B cell (primary cell): ENCODE measurements around the gene PFDN1. TPM values are rescaled to one million over a fixed set of nuclear protein-coding genes. Genes with fewer than 3 reads are reported as not detected.
A peak's percentile ranks its signal among the peaks of the same experiment; 100 is the strongest.

Experiments
- ATAC-seq: fragments of 200-7000 bp; cut with Tn5 transposase; one replicate; pipeline ENCODE4 v1.10.0; 2021; ENCODE audit warnings: low read depth, mild to moderate bottlenecking, moderate number of reproducible peaks, moderate library complexity
- CTCF ChIA-PET: fragments of 350-600 bp; sonication (Branson Sonifier 250); formaldehyde crosslinking; loops from one replicate; lab custom pipeline; 2021; ENCODE audit warnings: antibody characterized with exemption, inconsistent platforms; lab: Charles Lee
- POLR2A ChIA-PET: fragments of 350-600 bp; sonication (Branson Sonifier 250); formaldehyde crosslinking; loops from one replicate; lab custom pipeline; 2021; ENCODE audit warnings: antibody characterized with exemption; lab: Charles Lee
- DNase-seq: peaks from one replicate; pipeline ENCODE4 v3.0.0; 2013
- H2AFZ ChIP-seq: 2 replicates; pipeline ENCODE4 v1.6.1; 2012; ENCODE audit warnings: mild to moderate bottlenecking, low read depth, low read length; ENCODE audit not compliant: insufficient read depth, poor library complexity, severe bottlenecking
- H3K27ac ChIP-seq, 2 donors: 1 replicate in 1 of 2; 2 replicates in 1 of 2; pipeline ENCODE4 v1.5.1; 2012 to 2013; ENCODE audit warnings: low read length in 2 of 2, mild to moderate bottlenecking in 2 of 2, moderate library complexity in 1 of 2
- H3K27me3 ChIP-seq, 4 experiments: fragments of 200-600 bp in 1 of 4; sonication (generic) in 1 of 4; replicated peaks in 1 of 4; 1 replicate in 2 of 4; 2 replicates in 2 of 4; pipeline versions ENCODE4 v1.6.1 to v1.7.0; 2013 to 2016; ENCODE audit warnings: low read length in 3 of 4, mild to moderate bottlenecking in 2 of 4, mixed read lengths in 1 of 4, moderate library complexity in 1 of 4; ENCODE audit not compliant: insufficient read depth in 4 of 4, control insufficient read depth in 3 of 4; ENCODE audit errors: control extremely low read depth in 1 of 4
- H3K36me3 ChIP-seq, 2 experiments: replicated peaks in 1 of 2; 1 replicate in 1 of 2; 2 replicates in 1 of 2; pipeline versions ENCODE4 v1.6.1 to v1.7.1; 2013; ENCODE audit warnings: low read length in 1 of 2; ENCODE audit not compliant: insufficient read depth in 2 of 2, control insufficient read depth in 1 of 2; ENCODE audit errors: control extremely low read depth in 1 of 2, extremely low read depth in 1 of 2
- H3K4me1 ChIP-seq, 2 donors: fragments of 200-600 bp in 1 of 2; sonication (generic) in 1 of 2; 1 replicate in 1 of 2; 2 replicates in 1 of 2; pipeline versions ENCODE4 v1.5.1 to v1.6.1; 2013 to 2017; ENCODE audit warnings: low read length in 2 of 2; ENCODE audit not compliant: control insufficient read depth in 2 of 2, insufficient read depth in 2 of 2
- H3K4me2 ChIP-seq: replicated peaks from 2 replicates; pipeline ENCODE3; 2012; ENCODE audit warnings: mild to moderate bottlenecking, low read depth, low read length; ENCODE audit not compliant: poor library complexity, severe bottlenecking
- H3K4me3 ChIP-seq, 5 experiments: fragments of 200-600 bp in 1 of 5; sonication (generic) in 1 of 5; 1 replicate in 3 of 5; 2 replicates in 2 of 5; pipeline versions ENCODE4 v1.5.1 to v1.7.0; 2011 to 2016; ENCODE audit warnings: low read length in 4 of 5, mild to moderate bottlenecking in 4 of 5, low read depth in 2 of 5, control low read depth in 1 of 5, moderate library complexity in 1 of 5; ENCODE audit not compliant: insufficient read depth in 1 of 5; ENCODE audit errors: control extremely low read depth in 1 of 5, extremely low read depth in 1 of 5
- H3K79me2 ChIP-seq: fragments of 200-600 bp; sonication (generic); one replicate; pipeline ENCODE4 v1.6.0; 2016; ENCODE audit warnings: low read length; ENCODE audit not compliant: control insufficient read depth, insufficient read depth
- H3K9ac ChIP-seq: fragments of 200-600 bp; sonication (generic); 2 replicates; pipeline ENCODE4 v1.6.1; 2017; ENCODE audit warnings: mild to moderate bottlenecking, low read length, moderate library complexity
- H3K9me3 ChIP-seq, 3 donors: one replicate each; pipeline versions ENCODE4 v1.6.1 to v1.7.1; 2013; ENCODE audit warnings: low read length in 2 of 3; ENCODE audit not compliant: control insufficient read depth in 2 of 3, insufficient read depth in 1 of 3; ENCODE audit errors: control extremely low read depth in 1 of 3
- H4K20me1 ChIP-seq: 2 replicates; pipeline ENCODE4 v1.6.0; 2012; ENCODE audit warnings: mild to moderate bottlenecking, low read length; ENCODE audit not compliant: insufficient read depth, control insufficient read depth, poor library complexity, severe bottlenecking
- H3K27ac Mint-ChIP-seq: one replicate; pipeline ENCODE4 v1.8.0; 2021; ENCODE audit warnings: mixed read lengths
- H3K27me3 Mint-ChIP-seq: one replicate; pipeline ENCODE4 v1.8.0; 2021; ENCODE audit warnings: mixed read lengths
- H3K4me1 Mint-ChIP-seq: one replicate; pipeline ENCODE4 v1.8.0; 2021; ENCODE audit warnings: mixed read lengths
- H3K4me3 Mint-ChIP-seq: one replicate; pipeline ENCODE4 v1.8.0; 2021; ENCODE audit warnings: mixed read lengths
- H3K9me3 Mint-ChIP-seq: one replicate; pipeline ENCODE4 v1.8.0; 2022; ENCODE audit warnings: mixed read lengths; ENCODE audit not compliant: insufficient read depth
- CTCF ChIP-seq: fragments of 200-600 bp; IDR thresholded peaks from one replicate; pipeline ENCODE4 v1.8.0; 2022; ENCODE audit warnings: antibody characterized with exemption, mild to moderate bottlenecking
- EZH2 ChIP-seq: IDR thresholded peaks from 2 replicates; pipeline ENCODE4 v1.6.1; 2012; ENCODE audit warnings: borderline replicate concordance, low read depth, mild to moderate bottlenecking, moderate library complexity, low read length; ENCODE audit not compliant: insufficient read depth, poor library complexity, severe bottlenecking
- WGBS: methylation state at CpG from one replicate; pipeline ENCODE4 v1.1.5; 2013; ENCODE audit warnings: missing lambda C conversion rate; ENCODE audit not compliant: insufficient coverage; 5-methylcytosine and 5-hydroxymethylcytosine counted together
- intact Hi-C: fragments of 100-400 bp; cut with micrococcal nuclease; formaldehyde crosslinking; loops from one replicate; pipeline ENCODE4 v1.10.0; 2022
- polyA plus RNA-seq: library from polyadenylated mRNA; depleted of rRNA; stranded (reverse); fragments of >200 nt; gene quantifications from 2 replicates; pipeline ENCODE4 v1.2.3, GENCODE V29; 2012
- total RNA-seq, 2 donors: library from RNA; stranded (reverse); fragments of 120-200 nt in 1 of 2; gene quantifications; 1 replicate in 1 of 2; 2 replicates in 1 of 2; pipeline versions ENCODE4 v1.2.3 to v1.2.4, GENCODE V29; 2013 to 2022

The PFDN1 gene
- total and polyA plus RNA-seq, 2 donors (not counting 1 experiment from before 2014, with no cell fraction given), result 30.3 to 31.2 TPM

- TF ChIP-seq CTCF, result no peak
- no peak for TF ChIP-seq EZH2
- H3K79me2 ChIP-seq, result no peaks in the 10 kb centered on the region
- no peaks in the 10 kb centered on the region for H3K27me3 Mint-ChIP-seq
- POLR2A ChIA-PET, result no interaction called here
- H3K36me3 ChIP-seq, result no peaks in the 10 kb centered on the region
- CTCF ChIA-PET, result interaction anchor here (1.4 to 18.0 kb wide), 3 partner anchors 9 to 97 kb away, joined by 4 to 594 read pairs (median 9); no protein-coding TSS in a partner anchor
- H3K27ac Mint-ChIP-seq, result no peak overlapping the region
- no peaks in the 10 kb centered on the region for H3K9me3 Mint-ChIP-seq
- H3K4me1 ChIP-seq, result peaks cover 37 to 52% of the 10 kb centered on the region in 2 donors
- no peak overlapping the region for H3K27ac ChIP-seq
- H3K4me3 Mint-ChIP-seq, result peak overlapping the region; percentile 20
- intact Hi-C loops, result no loop called here
- peaks cover 0 to 3% (median 0%) of the 10 kb centered on the region in 3 donors for H3K9me3 ChIP-seq
- peaks cover 44% of the 10 kb centered on the region for H3K4me1 Mint-ChIP-seq
- ATAC-seq (no peak), DNase-seq (no peak)
- peak overlapping the region; percentile 52 for H2AFZ ChIP-seq
- H3K9ac ChIP-seq, result peak overlapping the region; percentile 8
- no peaks in the 10 kb centered on the region for H4K20me1 ChIP-seq
- no peak overlapping the region for H3K4me3 ChIP-seq
- no CpG with 5 or more reads among the region's 1 CpG for WGBS
- peaks cover 0 to 11% (median 0%) of the 10 kb centered on the region in 4 experiments for H3K27me3 ChIP-seq
- H3K4me2 ChIP-seq, result peak overlapping the region; percentile 52
These were observed 40.0 kb upstream of the PFDN1 start for GRCh38 chr5:140342896-140343295.

DNA sequence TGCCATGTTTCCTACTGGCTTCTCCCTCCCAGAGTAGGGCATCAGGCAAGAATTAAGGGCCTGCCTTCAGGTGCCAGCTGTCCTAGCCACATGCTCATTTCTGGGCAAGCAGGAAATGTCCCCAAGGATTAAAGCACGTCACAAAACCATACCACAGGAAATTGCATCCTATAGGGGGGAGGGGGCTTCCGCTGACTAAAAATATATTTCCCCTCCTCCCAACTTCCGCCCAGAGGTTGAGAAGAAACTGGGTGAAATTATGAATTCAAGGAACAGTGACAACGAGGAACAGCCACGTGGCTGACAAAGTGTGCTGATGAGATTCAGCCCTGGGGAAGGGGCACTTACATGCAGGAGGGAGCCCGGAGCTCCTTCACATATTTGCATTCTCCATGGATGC lies 39.4 kb upstream of the PFDN1 start:
- Mint-ChIP-seq H3K9me3 (no peaks in the 10 kb centered on the region), H3K4me3 (peak overlapping the region; percentile 20), H3K27ac (no peak overlapping the region), H3K4me1 (peaks cover 40% of the 10 kb centered on the region), H3K27me3 (no peaks in the 10 kb centered on the region)
- Histone ChIP-seq H3K36me3 (no peaks in the 10 kb centered on the region), H3K27ac (no peak overlapping the region), H3K79me2 (no peaks in the 10 kb centered on the region), H3K4me1 (peaks cover 31 to 46% of the 10 kb centered on the region in 2 donors), H3K9ac (peak overlapping the region; percentile 8), H3K27me3 (peaks cover 0 to 8% (median 0%) of the 10 kb centered on the region in 4 experiments), H3K4me2 (peak overlapping the region; percentile 52), H4K20me1 (no peaks in the 10 kb centered on the region), H3K4me3 (no peak overlapping the region), H3K9me3 (peaks cover 0 to 3% (median 0%) of the 10 kb centered on the region in 3 donors), H2AFZ (peak overlapping the region; percentile 52)
- ChIA-PET POLR2A (no interaction called here), CTCF (interaction anchor here (1.0 to 18.0 kb wide), 3 partner anchors 10 to 96 kb away, joined by 4 to 594 read pairs (median 4); no protein-coding TSS in a partner anchor)
- 0% methylated on average over 2 of the region's 6 CpGs for WGBS
- TF ChIP-seq EZH2, result no peak
- no peak for TF ChIP-seq CTCF
- intact Hi-C loops, result no loop called here
- DNase-seq, result peak; percentile 51
- peak; percentile 12 for ATAC-seq
